GM18508 (cell line): ENCODE data around the gene C19orf85.
"Not testable (repeated sequence)": the region's sequence is repeated elsewhere in the genome, so short reads cannot be mapped to it uniquely, and the experiment has no call there.

Experiments used
- ATAC-seq: cut with Tn5 transposase; IDR thresholded peaks from one replicate; pipeline ENCODE4 v1.9.1; 2021; ENCODE audit warnings: moderate number of reproducible peaks; ENCODE audit not compliant: insufficient read depth, unreplicated experiment

Gene C19orf85

GRCh38 chr19:55443824-55444480 lies 20.6 kb downstream of the C19orf85 start:
- no peak for ATAC-seq

GRCh38 chr19:55443045-55443823 lies 21.3 kb downstream of the C19orf85 start, which contains the start of gene SHISA7:
Gene SHISA7, minus strand, starts transcription at chr19:55443300. Its CDS starts 437 bp downstream, at chr19:55442863.
- ATAC-seq, result no peak

GRCh38 chr19:55442372-55442961 lies 22.1 kb downstream of the C19orf85 start:
- no peak for ATAC-seq

- no peak for ATAC-seq
Measured at GRCh38 chr19:55441692-55442321, 22.7 kb downstream of the C19orf85 start.

- no peak for ATAC-seq
Measured at GRCh38 chr19:55441319-55441691, 23.2 kb downstream of the C19orf85 start.

- no peak for ATAC-seq
Measured at GRCh38 chr19:55440411-55441105, 24.0 kb downstream of the C19orf85 start.

- ATAC-seq, result no peak
Measured at GRCh38 chr19:55439052-55439451, 25.5 kb downstream of the C19orf85 start.

GRCh38 chr19:55437410-55437809 lies 27.1 kb downstream of the C19orf85 start:
- no peak for ATAC-seq

GRCh38 chr19:55436847-55437246 lies 27.7 kb downstream of the C19orf85 start:
- no peak for ATAC-seq

GRCh38 chr19:55435020-55435419 lies 29.5 kb downstream of the C19orf85 start:
- ATAC-seq, result no peak

- no peak for ATAC-seq
Measured at GRCh38 chr19:55434356-55434919, 30.1 kb downstream of the C19orf85 start.

GRCh38 chr19:55433292-55433691 lies 31.3 kb downstream of the C19orf85 start:
- ATAC-seq, result no peak

GRCh38 chr19:55432241-55432959 lies 32.2 kb downstream of the C19orf85 start:
- ATAC-seq, result no peak

GRCh38 chr19:55431183-55431582 lies 33.4 kb downstream of the C19orf85 start:
- ATAC-seq, result no peak

GRCh38 chr19:55426042-55426441 lies 38.5 kb downstream of the C19orf85 start:
- ATAC-seq, result no peak

- ATAC-seq, result no peak
Measured at GRCh38 chr19:55424518-55424917, 40.0 kb downstream of the C19orf85 start.

GRCh38 chr19:55423225-55424005 lies 41.1 kb downstream of the C19orf85 start:
- no peak for ATAC-seq

GRCh38 chr19:55421281-55421680 lies 43.3 kb downstream of the C19orf85 start:
- not testable (repeated sequence) for ATAC-seq
